GM12873 (cell line): ENCODE data around the gene DLX6.

Experiments
- TF ChIP-seq, protein P1 (sequence below): IDR thresholded peaks from 2 replicates; pipeline ENCODE4 v1.5.1; 2012; ENCODE audit warnings: low read depth, mild to moderate bottlenecking, moderate library complexity, low read length, control low read depth; ENCODE audit not compliant: insufficient read depth; ENCODE audit errors: missing control alignments

The DLX6 gene

DNA sequence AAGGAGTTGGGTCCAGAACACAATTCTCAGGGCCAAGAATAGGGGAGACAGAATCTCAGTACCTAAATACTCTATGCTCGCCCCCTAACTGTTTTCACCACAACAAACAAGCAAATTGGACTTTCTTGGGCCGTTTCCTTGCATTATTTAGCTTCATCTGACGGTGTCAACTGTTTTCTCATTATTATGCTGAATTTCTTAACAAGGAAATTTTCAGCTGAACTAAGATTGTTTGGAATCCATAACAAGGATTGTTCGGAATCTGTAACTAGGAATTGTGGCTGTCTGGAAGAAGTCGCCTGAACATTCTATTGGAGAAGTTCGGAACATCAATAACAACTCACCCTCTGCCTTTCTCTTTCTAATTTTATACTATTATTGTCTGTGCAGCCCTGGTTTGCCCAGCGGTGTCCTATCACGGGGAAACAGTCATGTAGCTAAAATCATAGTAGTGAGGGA, 15.5 kb upstream of the DLX6 start:
- TF ChIP-seq, protein P1, sequence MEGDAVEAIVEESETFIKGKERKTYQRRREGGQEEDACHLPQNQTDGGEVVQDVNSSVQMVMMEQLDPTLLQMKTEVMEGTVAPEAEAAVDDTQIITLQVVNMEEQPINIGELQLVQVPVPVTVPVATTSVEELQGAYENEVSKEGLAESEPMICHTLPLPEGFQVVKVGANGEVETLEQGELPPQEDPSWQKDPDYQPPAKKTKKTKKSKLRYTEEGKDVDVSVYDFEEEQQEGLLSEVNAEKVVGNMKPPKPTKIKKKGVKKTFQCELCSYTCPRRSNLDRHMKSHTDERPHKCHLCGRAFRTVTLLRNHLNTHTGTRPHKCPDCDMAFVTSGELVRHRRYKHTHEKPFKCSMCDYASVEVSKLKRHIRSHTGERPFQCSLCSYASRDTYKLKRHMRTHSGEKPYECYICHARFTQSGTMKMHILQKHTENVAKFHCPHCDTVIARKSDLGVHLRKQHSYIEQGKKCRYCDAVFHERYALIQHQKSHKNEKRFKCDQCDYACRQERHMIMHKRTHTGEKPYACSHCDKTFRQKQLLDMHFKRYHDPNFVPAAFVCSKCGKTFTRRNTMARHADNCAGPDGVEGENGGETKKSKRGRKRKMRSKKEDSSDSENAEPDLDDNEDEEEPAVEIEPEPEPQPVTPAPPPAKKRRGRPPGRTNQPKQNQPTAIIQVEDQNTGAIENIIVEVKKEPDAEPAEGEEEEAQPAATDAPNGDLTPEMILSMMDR: no peak

DNA sequence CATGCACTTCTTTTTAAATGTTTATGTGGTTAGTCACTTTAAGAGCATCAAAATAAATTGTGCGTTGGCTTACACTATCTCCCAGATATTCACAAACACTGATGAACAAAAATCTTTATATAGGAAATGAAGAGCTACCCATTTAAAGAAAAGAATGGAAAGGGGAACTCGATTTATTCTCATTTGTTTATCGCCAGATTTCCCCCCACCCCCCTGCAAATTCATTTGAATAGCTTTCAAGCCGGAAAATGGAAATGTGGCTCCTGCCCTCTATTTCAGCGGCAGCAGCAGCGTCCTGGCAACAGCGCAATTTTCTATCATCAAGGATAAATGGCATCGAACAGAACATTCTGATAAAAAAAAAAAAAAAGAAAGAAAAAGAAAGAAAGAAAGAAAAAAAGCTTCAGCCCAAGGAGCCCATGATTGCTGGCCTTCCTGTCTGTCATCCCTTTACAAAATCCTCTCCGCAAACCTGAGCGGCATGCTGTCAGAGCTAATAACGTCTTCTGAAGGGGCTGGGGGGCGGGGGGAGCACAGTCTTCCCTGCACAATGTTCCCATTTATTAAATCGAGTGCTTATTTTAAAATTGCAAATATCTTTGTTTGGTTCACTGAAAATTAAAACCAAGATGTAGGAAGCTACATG, 13.7 kb upstream of the DLX6 start:
- TF ChIP-seq, protein P1: no peak

DNA sequence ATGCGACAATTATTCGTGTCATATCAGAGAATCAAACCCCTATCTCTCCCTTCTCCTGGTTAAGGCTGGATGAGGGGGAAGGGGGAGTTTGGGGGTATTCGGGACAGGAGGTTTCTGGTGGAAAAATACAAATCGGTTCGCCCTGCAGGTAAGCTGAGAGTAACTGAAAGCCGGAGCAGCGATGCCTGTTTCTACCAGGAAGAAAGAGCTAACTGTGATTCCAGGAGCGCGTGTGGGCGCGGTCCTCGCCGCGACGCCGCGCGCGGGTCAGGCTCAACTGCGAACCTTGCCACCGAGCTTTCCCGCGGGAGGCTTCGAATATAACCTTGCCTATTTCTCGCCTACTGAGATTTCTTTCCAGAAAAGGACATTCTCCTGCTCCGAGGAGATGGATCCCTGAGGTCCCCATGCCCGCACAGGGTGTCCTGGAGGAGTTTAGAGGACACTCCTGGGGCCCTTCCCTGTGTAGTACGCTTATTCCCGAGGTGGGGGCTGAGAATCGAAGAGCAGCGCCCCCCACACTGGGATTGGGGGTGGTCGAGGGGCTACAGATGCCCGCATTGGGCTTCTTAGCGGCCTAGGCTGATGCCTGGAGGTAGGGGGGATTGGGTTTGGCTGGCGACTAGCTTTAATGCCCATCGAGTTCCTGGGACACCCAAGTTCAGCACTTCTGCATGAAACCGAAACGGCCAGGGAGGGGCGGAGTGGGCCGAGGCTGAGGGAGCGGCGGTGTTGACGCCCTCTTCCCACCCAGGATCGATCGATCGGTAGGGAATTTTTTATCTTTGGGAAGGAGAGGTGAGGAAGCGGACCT, 13.0 kb upstream of the DLX6 start:
- TF ChIP-seq, protein P1: no peak

DNA sequence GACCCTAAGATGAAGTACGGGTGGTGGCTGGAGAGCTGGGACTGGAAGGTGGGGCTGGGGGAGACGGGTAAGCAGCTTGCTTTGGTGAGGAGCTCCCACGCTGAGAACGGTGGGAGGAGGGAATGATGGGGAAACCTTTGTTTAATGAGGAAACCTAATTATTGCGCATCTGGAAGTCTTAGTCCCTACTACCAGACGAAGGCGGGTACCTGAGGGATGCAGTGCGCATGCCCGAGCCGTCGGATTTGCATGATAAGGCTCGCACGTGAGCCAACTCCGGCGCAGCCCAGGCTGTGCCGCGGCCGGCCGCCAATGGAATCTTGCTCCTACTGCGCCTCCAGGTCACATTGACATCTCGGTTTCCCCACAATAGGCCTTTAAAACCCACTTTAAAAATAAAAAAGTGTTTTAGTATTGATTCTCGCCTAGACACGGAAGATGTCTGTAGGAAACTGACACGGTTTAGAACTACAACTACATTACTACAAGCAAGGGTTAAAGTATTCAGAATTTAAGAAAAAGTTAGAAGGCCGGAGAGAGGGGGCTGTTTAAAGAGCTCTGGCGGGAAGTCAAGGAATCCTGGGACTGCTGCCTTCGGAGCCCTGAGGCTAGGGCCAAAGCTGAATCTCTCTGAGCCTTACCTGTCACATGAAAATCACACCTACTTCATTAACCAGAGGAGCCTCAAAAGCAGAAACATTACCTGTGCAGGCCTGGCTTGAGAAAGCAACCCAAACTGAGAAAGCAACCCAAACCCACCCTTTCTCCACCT, 12.1 kb upstream of the DLX6 start:
- TF ChIP-seq, protein P1: no peak

DNA sequence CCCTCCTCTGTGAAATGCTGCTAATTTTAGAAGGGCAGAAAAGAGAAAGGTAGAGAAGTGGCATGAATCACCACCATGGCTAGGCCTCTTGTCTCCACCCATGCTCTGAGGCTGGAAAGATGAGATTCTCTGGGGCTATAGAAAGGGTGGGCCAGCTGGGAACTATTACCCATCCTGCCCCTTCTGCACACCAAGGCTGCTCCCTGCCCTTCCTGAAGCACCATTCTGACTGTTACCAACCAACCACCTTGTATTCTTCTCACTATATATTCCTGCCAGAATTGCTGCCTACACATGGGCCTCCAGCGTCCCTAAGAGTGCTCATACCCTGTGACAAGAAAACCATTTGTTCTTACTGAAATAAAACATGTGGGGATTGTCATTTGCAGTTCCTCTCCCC, 11.4 kb upstream of the DLX6 start:
- TF ChIP-seq, protein P1: no peak

DNA sequence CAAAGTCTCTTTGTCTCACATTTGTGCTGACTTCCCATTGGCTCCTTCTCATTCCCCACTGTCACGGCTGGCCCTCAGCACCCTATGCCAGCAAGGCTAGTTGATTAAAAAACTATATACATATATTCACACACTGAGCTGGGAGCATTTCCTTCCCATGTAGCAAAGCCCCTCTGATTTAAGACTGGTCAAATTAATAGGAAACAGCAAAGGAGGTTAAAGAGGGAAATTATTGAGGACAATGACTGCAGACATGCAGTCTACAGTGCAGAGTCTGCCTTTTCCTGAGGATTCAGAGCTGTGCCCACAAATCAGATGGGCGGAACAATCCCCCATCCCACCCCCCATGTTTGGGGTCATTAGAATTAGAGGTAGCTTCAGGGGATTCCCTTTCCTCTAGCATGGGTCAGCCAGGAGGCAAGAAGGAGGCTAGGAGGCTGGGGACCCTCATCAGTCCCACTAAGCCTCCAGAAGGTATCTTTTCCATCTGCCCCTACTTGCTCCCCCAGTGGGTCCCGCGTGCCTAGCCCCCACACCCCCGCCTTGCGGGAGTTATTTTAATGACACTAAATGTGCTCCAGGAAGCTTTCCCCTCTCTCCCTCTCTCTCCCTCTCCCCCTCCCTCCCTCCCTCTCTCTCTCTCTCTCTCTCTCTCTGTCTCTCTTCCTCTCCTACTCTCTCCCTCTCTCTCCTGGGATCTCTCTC, 9.8 kb upstream of the DLX6 start:
- TF ChIP-seq, protein P1: no peak
